HepG2 (cell line): Measurements from ENCODE around the gene PDPK1. TPM values are rescaled to one million over a fixed set of nuclear protein-coding genes. Genes with fewer than 3 reads are reported as not detected.

Experiments used
- AKAP8 ChIP-seq: sonication (generic); formaldehyde crosslinking; IDR thresholded peaks from 2 replicates; pipeline ENCODE4 v1.5.1; 2020; ENCODE audit warnings: mild to moderate bottlenecking, missing genetic modification reagents
- FOXA3 ChIP-seq: IDR thresholded peaks from 2 replicates; pipeline ENCODE4 v1.6.1; 2016; ENCODE audit warnings: missing genetic modification reagents, missing compliant biosample characterization
- ISL2 ChIP-seq: sonication (generic); formaldehyde crosslinking; IDR thresholded peaks from 2 replicates; pipeline ENCODE4 v1.5.0; 2020; ENCODE audit warnings: missing genetic modification reagents
- KDM4B ChIP-seq: sonication (generic); formaldehyde crosslinking; IDR thresholded peaks from 2 replicates; pipeline ENCODE4 v1.4.0; 2020; ENCODE audit warnings: missing genetic modification reagents
- MYNN ChIP-seq: sonication (generic); formaldehyde crosslinking; IDR thresholded peaks from 2 replicates; pipeline ENCODE4 v1.4.0; 2020; ENCODE audit warnings: mild to moderate bottlenecking, low read depth, missing genetic modification reagents
- NONO ChIP-seq, 2 experiments: fragments of 450-650 bp in 1 of 2; sonication (generic) in 1 of 2; formaldehyde crosslinking in 1 of 2; IDR thresholded peaks in 1 of 2; conservative IDR thresholded peaks in 1 of 2; 2 replicates each; pipeline versions ENCODE4 v1.6.1 to v1.8.0; 2017 to 2022; ENCODE audit warnings: mild to moderate bottlenecking in 1 of 2, missing genetic modification reagents in 1 of 2, moderate library complexity in 1 of 2
- RFXAP ChIP-seq: sonication (generic); formaldehyde crosslinking; IDR thresholded peaks from 2 replicates; pipeline ENCODE4 v1.4.0; 2020; ENCODE audit warnings: missing genetic modification reagents, borderline replicate concordance
- RXRB ChIP-seq: IDR thresholded peaks from 2 replicates; pipeline ENCODE4 v1.6.1; 2016; ENCODE audit warnings: borderline replicate concordance, missing genetic modification reagents, missing compliant biosample characterization
- SALL1 ChIP-seq: sonication (generic); formaldehyde crosslinking; IDR thresholded peaks from 2 replicates; pipeline ENCODE4 v1.8.0; 2022; ENCODE audit warnings: mild to moderate bottlenecking, missing genetic modification reagents
- SIN3A ChIP-seq: IDR thresholded peaks from 2 replicates; pipeline ENCODE4 v1.6.1; 2011; ENCODE audit warnings: low read depth, mild to moderate bottlenecking, control low read depth, low read length, borderline replicate concordance
- TCF7 ChIP-seq: sonication (generic); IDR thresholded peaks from 2 replicates; pipeline ENCODE4 v1.6.1; 2016; ENCODE audit warnings: antibody characterized with exemption, low read depth
- YY1 ChIP-seq: IDR thresholded peaks from 2 replicates; pipeline ENCODE4 v1.6.1; 2011; ENCODE audit warnings: low read length, low read depth, moderate library complexity, mild to moderate bottlenecking; ENCODE audit not compliant: insufficient read depth, insufficient replicate concordance
- ZFP36 ChIP-seq: fragments of 150-350 bp; IDR thresholded peaks from 2 replicates; pipeline ENCODE4 v1.6.1; 2018; ENCODE audit warnings: borderline replicate concordance, low read length, low read depth; ENCODE audit not compliant: partially characterized antibody
- ZNF343 ChIP-seq: sonication (generic); formaldehyde crosslinking; IDR thresholded peaks from 2 replicates; pipeline ENCODE4 v1.4.0; 2020; ENCODE audit warnings: mild to moderate bottlenecking, missing genetic modification reagents
- ZNF547 ChIP-seq: sonication (generic); formaldehyde crosslinking; IDR thresholded peaks from 2 replicates; pipeline ENCODE4 v1.5.1; 2020; ENCODE audit warnings: mild to moderate bottlenecking, missing genetic modification reagents
- ZSCAN12 ChIP-seq: sonication (generic); formaldehyde crosslinking; IDR thresholded peaks from 2 replicates; pipeline ENCODE4 v1.9.0; 2021; ENCODE audit warnings: mild to moderate bottlenecking, missing genetic modification reagents
- polyA plus RNA-seq, 8 experiments: library from polyadenylated mRNA; depleted of rRNA in 3 of 8; stranded (reverse) in 7 of 8; unstranded in 1 of 8; fragments of >200 nt; fragmentation: Illumina TruSeq in 4 of 8; extraction: Trizol in 4 of 8; gene quantifications; 2 replicates each; pipeline versions ENCODE4 v1.2.1 to v1.2.3, GENCODE V29; 2011 to 2016; ENCODE audit warnings: low read depth in 4 of 8, missing spikeins in 1 of 8, mixed read lengths in 1 of 8; ENCODE audit not compliant: insufficient read depth in 1 of 8
- total RNA-seq, 5 experiments: library from RNA; depleted of rRNA; stranded (reverse); fragments of >200 nt; fragmentation: Illumina TruSeq; extraction: Trizol; gene quantifications; 2 replicates each; pipeline ENCODE4 v1.2.3, GENCODE V29; 2016; ENCODE audit warnings: low read depth in 1 of 5
- TF ChIP-seq, protein P1 (sequence below): sonication (generic); formaldehyde crosslinking; IDR thresholded peaks from 2 replicates; pipeline ENCODE4 v1.4.0; 2020; ENCODE audit warnings: missing genetic modification reagents, borderline replicate concordance
- TF ChIP-seq, protein P2 (sequence below): sonication (generic); formaldehyde crosslinking; IDR thresholded peaks from 2 replicates; pipeline ENCODE4 v1.5.0; 2020; ENCODE audit warnings: mild to moderate bottlenecking, missing genetic modification reagents, borderline replicate concordance
- TF ChIP-seq, protein P3 (sequence below): IDR thresholded peaks from 2 replicates; pipeline ENCODE4 v1.6.1; 2012; ENCODE audit warnings: low read length, improper control_type of control experiment

Gene PDPK1
- total and polyA plus RNA-seq, 2 of the 13 experiments (the other 11 are each of a cell fraction or from before 2014, with no cell fraction given): 59.6 to 129 TPM

DNA sequence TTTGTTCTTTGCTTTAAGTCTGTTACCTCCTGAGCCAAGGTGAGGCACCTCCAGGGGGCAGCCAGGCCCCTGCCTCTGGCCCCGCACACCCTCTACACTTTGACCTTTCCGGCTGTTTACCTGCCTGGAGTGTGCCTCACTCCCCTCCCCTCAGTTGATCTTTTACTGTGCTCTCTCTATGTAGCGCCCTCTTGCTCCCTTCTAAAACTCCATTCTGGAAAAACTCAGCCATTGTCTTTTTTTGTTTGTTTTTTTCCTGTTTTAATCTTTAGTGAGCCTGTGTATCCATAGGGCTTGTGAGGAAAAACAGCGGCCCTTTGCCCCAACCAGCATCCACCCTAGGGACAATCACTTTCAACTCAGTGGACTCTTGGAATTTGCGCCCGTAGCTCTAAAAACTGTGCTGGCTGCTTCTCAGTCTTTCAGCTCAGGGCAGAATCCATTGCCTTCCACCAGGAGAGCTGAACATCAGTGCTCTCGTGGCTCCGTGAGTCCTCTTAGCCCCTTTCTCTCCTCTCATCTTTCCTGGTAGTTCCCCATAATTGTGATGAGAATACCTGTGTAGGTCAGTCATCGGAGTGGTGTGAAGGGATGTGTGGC, 13.4 kb upstream of the PDPK1 start (continued):
- TF ChIP-seq, protein P1, sequence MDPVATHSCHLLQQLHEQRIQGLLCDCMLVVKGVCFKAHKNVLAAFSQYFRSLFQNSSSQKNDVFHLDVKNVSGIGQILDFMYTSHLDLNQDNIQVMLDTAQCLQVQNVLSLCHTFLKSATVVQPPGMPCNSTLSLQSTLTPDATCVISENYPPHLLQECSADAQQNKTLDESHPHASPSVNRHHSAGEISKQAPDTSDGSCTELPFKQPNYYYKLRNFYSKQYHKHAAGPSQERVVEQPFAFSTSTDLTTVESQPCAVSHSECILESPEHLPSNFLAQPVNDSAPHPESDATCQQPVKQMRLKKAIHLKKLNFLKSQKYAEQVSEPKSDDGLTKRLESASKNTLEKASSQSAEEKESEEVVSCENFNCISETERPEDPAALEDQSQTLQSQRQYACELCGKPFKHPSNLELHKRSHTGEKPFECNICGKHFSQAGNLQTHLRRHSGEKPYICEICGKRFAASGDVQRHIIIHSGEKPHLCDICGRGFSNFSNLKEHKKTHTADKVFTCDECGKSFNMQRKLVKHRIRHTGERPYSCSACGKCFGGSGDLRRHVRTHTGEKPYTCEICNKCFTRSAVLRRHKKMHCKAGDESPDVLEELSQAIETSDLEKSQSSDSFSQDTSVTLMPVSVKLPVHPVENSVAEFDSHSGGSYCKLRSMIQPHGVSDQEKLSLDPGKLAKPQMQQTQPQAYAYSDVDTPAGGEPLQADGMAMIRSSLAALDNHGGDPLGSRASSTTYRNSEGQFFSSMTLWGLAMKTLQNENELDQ: no peak
- TF ChIP-seq ISL2 (CRISPR knock-in tag) (peak; percentile 63; the same call in 1 of the 2 replicates), NONO (IDR thresholded peaks at IDR 0.05) (no peak), NONO (CRISPR knock-in tag; conservative IDR thresholded peaks at IDR 0.05) (0 out of 2 replicates have a peak, but pooled peaks have one; percentile 24), ZSCAN12 (no peak), SIN3A (peak; percentile 78; the same call in 1 of the 2 replicates), KDM4B (CRISPR knock-in tag) (no peak), SALL1 (peak; percentile 71), YY1 (peak; percentile 41), FOXA3 (peak; percentile 91), ZNF547 (CRISPR knock-in tag) (peak; percentile 68), ZFP36 (no peak), MYNN (CRISPR knock-in tag) (no peak), ZNF343 (CRISPR knock-in tag) (0 out of 2 replicates have a peak, but pooled peaks have one; percentile 29), RFXAP (CRISPR knock-in tag) (peak; percentile 41; the same call in 1 of the 2 replicates), RXRB (CRISPR knock-in tag) (peak; percentile 95), AKAP8 (CRISPR knock-in tag) (no peak; the same call in 1 of the 2 replicates), TCF7 (peak; percentile 51)
- TF ChIP-seq, protein P2, sequence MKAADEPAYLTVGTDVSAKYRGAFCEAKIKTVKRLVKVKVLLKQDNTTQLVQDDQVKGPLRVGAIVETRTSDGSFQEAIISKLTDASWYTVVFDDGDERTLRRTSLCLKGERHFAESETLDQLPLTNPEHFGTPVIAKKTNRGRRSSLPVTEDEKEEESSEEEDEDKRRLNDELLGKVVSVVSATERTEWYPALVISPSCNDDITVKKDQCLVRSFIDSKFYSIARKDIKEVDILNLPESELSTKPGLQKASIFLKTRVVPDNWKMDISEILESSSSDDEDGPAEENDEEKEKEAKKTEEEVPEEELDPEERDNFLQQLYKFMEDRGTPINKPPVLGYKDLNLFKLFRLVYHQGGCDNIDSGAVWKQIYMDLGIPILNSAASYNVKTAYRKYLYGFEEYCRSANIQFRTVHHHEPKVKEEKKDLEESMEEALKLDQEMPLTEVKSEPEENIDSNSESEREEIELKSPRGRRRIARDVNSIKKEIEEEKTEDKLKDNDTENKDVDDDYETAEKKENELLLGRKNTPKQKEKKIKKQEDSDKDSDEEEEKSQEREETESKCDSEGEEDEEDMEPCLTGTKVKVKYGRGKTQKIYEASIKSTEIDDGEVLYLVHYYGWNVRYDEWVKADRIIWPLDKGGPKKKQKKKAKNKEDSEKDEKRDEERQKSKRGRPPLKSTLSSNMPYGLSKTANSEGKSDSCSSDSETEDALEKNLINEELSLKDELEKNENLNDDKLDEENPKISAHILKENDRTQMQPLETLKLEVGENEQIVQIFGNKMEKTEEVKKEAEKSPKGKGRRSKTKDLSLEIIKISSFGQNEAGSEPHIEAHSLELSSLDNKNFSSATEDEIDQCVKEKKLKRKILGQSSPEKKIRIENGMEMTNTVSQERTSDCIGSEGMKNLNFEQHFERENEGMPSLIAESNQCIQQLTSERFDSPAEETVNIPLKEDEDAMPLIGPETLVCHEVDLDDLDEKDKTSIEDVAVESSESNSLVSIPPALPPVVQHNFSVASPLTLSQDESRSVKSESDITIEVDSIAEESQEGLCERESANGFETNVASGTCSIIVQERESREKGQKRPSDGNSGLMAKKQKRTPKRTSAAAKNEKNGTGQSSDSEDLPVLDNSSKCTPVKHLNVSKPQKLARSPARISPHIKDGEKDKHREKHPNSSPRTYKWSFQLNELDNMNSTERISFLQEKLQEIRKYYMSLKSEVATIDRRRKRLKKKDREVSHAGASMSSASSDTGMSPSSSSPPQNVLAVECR (CRISPR knock-in tag): peak; percentile 84; the same call in 1 of the 2 replicates
- TF ChIP-seq, protein P3, sequence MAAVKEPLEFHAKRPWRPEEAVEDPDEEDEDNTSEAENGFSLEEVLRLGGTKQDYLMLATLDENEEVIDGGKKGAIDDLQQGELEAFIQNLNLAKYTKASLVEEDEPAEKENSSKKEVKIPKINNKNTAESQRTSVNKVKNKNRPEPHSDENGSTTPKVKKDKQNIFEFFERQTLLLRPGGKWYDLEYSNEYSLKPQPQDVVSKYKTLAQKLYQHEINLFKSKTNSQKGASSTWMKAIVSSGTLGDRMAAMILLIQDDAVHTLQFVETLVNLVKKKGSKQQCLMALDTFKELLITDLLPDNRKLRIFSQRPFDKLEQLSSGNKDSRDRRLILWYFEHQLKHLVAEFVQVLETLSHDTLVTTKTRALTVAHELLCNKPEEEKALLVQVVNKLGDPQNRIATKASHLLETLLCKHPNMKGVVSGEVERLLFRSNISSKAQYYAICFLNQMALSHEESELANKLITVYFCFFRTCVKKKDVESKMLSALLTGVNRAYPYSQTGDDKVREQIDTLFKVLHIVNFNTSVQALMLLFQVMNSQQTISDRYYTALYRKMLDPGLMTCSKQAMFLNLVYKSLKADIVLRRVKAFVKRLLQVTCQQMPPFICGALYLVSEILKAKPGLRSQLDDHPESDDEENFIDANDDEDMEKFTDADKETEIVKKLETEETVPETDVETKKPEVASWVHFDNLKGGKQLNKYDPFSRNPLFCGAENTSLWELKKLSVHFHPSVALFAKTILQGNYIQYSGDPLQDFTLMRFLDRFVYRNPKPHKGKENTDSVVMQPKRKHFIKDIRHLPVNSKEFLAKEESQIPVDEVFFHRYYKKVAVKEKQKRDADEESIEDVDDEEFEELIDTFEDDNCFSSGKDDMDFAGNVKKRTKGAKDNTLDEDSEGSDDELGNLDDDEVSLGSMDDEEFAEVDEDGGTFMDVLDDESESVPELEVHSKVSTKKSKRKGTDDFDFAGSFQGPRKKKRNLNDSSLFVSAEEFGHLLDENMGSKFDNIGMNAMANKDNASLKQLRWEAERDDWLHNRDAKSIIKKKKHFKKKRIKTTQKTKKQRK: no peak
